ENCODE data around the gene MYO18A.

The MYO18A gene

DNA sequence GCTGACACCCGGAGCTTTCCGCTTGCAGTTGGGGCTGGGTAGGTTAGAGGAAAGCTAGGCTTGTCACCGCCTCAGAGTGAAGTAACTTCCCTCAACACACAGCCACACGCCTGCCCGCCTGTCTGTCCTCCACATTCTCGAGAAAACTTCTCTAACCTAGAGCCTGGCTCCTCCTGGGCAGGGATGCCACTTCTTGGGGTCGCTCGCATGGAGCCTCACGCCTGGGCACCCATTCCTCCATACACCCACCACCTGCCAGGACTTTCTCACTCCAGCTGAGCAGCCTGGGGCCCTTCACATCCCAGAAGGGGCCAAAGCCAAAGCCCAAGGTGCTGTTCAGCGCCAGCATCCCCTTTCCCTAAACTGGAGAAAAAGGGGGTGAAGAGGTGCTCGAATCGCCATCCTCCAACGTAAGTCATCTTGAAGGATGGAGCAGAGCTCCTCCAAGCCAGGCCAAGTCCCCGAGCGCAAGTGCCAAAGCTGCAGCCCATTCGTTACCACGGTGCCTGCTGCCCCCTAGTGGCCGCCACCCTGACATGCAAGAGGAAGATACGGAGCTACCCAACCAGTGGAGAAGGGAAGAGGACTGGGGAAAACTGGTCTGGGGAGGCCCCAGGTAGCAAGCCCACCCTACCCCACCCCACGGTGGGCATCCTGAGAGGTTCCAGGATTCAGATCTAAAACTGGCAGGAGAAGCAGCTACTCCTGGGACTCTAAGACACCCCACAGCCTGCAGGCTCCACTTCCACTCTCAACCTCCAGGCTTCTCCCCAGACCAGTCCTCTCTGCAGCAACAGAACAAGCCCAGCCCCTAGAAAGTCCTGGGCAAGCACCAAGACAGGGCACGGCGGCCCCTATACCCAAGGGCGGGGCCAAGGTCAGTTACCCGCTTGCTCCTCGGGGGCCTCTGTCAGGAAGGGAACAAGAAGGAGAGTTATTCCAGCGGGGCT is 63.1 kb downstream of the MYO18A start:
- Histone ChIP-seq H3K4me3 (ENCODE audit: low read depth, low read length) (no peak overlapping the region), H3K4me1 (peaks cover 2% of the 10 kb centered on the region), H3K27me3 (ENCODE audit: control insufficient read depth, insufficient read depth, low read length) (no peaks in the 10 kb centered on the region), H3K9ac (no peak overlapping the region), H2AFZ (no peak overlapping the region), H3K79me2 (peaks cover 2% of the 10 kb centered on the region), H3K36me3 (ENCODE audit: control insufficient read depth, insufficient read depth, low read length) (no peaks in the 10 kb centered on the region), H3K4me2 (ENCODE audit: low read length) (no peak overlapping the region), H3K9me3 (ENCODE audit: control insufficient read depth, low read length) (no peaks in the 10 kb centered on the region), H3K27ac (no peak overlapping the region)
- peak; percentile 86 for TF ChIP-seq CTCF (IDR thresholded peaks at IDR 0.05)

- Histone ChIP-seq H3K4me3 (ENCODE audit: low read depth, low read length) (no peak overlapping the region), H3K4me2 (ENCODE audit: low read length) (no peak overlapping the region), H3K9me3 (ENCODE audit: control insufficient read depth, low read length) (no peaks in the 10 kb centered on the region), H3K79me2 (no peaks in the 10 kb centered on the region), H3K4me1 (peaks cover 6% of the 10 kb centered on the region), H3K27ac (no peak overlapping the region), H2AFZ (no peak overlapping the region), H3K9ac (no peak overlapping the region), H3K36me3 (ENCODE audit: control insufficient read depth, insufficient read depth, low read length) (no peaks in the 10 kb centered on the region), H3K27me3 (ENCODE audit: control insufficient read depth, insufficient read depth, low read length) (no peaks in the 10 kb centered on the region)
- TF ChIP-seq CTCF (IDR thresholded peaks at IDR 0.05) = no peak
These were observed 64.0 kb downstream of the MYO18A start for GRCh38 chr17:29115961-29116803.

DNA sequence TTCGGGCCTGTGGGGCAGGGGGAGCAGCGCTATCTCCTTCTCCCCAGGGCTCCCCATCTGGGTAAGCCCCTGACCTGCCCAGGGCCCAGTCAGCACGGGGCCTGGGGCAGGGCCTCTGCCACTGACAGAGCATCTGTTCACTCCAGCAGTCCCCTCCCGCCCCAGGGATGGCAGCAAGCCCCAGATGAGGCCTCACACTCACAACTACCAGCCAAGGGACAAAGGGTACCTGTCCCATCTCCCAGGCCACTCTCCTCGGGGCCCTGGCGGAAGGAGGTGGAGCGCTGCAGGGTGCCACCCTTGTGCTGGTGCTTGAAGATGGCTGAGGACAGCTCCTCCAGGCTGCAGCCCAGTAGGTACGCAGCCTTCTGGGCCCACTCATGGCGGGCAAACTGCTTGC is 64.8 kb downstream of the MYO18A start:
- no peak overlapping the region for H2AFZ ChIP-seq
- H3K4me2 ChIP-seq (ENCODE audit: low read length) = no peak overlapping the region
- no peak overlapping the region for H3K4me3 ChIP-seq (ENCODE audit: low read depth, low read length)
- no peak for TF ChIP-seq CTCF (IDR thresholded peaks at IDR 0.05)
- H3K79me2 ChIP-seq = no peaks in the 10 kb centered on the region
- no peaks in the 10 kb centered on the region for H3K36me3 ChIP-seq (ENCODE audit: control insufficient read depth, insufficient read depth, low read length)
- no peaks in the 10 kb centered on the region for H3K27me3 ChIP-seq (ENCODE audit: control insufficient read depth, insufficient read depth, low read length)
- H3K9me3 ChIP-seq (ENCODE audit: control insufficient read depth, low read length) = no peaks in the 10 kb centered on the region
- H3K4me1 ChIP-seq = peaks cover 6% of the 10 kb centered on the region
- no peak overlapping the region for H3K9ac ChIP-seq
- H3K27ac ChIP-seq = no peak overlapping the region

- H3K9me3 ChIP-seq (ENCODE audit: control insufficient read depth, low read length) = no peaks in the 10 kb centered on the region
- no peaks in the 10 kb centered on the region for H3K27me3 ChIP-seq (ENCODE audit: control insufficient read depth, insufficient read depth, low read length)
These were observed 66.1 kb downstream of the MYO18A start for GRCh38 chr17:29114141-29114540.

More at GRCh38 chr17:29114141-29114540, 66.1 kb downstream of the MYO18A start:
- Histone ChIP-seq H3K4me2 (ENCODE audit: low read length) (no peak overlapping the region), H3K36me3 (ENCODE audit: control insufficient read depth, insufficient read depth, low read length) (no peaks in the 10 kb centered on the region), H3K9ac (no peak overlapping the region), H3K79me2 (no peaks in the 10 kb centered on the region), H2AFZ (no peak overlapping the region), H3K4me1 (peaks cover 6% of the 10 kb centered on the region), H3K27ac (no peak overlapping the region), H3K4me3 (ENCODE audit: low read depth, low read length) (no peak overlapping the region)
- TF ChIP-seq CTCF (IDR thresholded peaks at IDR 0.05) = no peak

Measured in parathyroid adenoma (tissue), 2 donors.